RPMI7951 (cell line): ENCODE data around the gene ASTN2. TPM values are rescaled to one million over a fixed set of nuclear protein-coding genes. Genes with fewer than 3 reads are reported as not detected.
"Not testable (repeated sequence)": the region's sequence is repeated elsewhere in the genome, so short reads cannot be mapped to it uniquely, and the experiment has no call there.

Experiments
- DNase-seq: peaks from one replicate; pipeline ENCODE4 v3.0.0-alpha.2; 2012; ENCODE audit warnings: low read depth
- total RNA-seq: library from RNA; depleted of rRNA; stranded (reverse); fragments of >200 nt; shearing (Covaris generic); gene quantifications from 2 replicates; pipeline ENCODE4 v1.2.3, GENCODE V29; 2014

The ASTN2 gene
- total RNA-seq, 1 experiment from 2014 or later = 5.2 TPM

DNA sequence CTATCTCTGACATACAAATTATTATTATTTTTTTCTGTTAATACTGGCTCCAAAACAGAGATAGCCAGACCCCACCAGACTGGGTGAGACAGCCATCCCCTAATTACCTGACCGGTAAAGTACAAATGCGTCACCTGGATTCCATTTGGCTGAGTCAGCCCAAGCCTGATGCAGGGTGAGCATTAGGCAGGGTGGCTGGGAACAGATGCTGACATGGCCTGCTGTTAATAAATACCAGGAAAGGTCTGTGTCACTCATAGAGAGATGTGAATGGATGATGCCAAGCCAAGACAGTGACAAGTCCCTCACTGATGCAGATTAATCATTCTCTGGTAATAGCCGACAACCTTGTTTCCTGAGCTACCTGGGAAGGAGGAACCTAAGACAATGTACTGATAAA is 544.3 kb downstream of the ASTN2 start:
- no peak for DNase-seq

DNA sequence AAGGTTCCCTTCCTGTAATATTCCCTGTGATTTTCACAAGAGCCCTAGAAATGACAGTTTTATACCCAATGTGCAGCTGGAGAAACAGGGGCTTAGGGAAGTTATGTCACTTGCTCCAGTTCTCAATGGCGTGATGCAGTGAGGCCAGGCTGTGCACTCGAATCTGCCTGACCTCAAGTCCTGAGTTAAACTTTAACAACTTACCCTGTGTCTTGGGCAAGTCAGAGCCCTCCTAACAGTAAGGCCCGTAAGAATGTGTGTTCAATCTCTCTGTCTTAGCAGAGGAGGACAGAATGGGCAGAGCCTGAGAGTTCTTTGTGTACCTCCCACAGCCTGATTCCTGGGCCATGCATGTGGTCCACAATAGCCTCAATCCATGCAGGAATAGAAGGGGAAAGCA is 546.7 kb downstream of the ASTN2 start:
- DNase-seq = no peak

DNA sequence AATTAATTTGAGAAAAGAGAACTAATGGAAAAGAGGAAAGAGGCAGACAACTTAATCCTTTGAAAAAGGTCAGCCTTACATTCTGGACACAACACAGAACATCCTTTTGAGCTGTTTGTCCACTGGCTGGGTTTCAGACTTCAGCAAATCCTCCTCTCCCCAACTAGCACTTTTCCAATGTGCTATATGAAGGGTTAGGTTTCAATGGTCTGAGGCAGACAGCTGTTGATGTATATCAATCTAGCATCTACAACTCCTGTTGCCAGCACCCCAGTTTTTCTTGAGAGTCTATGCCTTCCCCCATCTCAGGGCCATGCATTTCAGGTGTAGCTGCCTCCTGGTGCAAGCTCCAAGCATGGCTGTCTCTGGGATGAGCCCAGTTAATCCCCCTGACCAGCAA is 553.5 kb downstream of the ASTN2 start:
- no peak for DNase-seq

DNA sequence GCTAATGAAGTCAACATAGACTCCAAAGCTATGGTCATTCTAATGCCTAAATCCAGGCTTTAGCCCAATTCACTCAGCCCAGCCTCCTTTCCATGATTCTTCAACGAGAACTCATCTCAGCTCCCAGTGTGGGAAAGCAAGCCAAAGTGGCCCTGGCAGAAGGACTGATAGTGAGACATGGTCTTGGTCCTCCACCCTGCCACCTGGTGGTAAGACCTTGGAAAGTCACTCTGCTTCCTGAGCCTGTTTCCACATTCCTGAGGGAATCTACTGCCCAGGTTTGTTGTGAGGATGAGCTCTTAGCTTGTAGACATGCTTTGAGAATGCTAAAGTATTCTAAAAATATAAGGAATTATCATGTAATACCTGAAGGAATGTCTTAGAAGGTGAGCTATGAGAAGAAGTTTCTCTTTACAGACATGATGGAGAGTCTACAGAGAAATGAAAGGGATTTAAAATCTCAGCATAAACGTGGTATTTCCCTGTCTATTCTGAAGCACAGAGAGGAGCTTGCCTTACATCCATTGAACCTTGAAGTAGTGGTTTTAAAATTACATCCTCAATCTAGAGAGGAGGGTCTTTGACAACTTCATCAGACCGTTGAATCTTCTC is 554.2 kb downstream of the ASTN2 start:
- DNase-seq = peak; percentile 35

DNA sequence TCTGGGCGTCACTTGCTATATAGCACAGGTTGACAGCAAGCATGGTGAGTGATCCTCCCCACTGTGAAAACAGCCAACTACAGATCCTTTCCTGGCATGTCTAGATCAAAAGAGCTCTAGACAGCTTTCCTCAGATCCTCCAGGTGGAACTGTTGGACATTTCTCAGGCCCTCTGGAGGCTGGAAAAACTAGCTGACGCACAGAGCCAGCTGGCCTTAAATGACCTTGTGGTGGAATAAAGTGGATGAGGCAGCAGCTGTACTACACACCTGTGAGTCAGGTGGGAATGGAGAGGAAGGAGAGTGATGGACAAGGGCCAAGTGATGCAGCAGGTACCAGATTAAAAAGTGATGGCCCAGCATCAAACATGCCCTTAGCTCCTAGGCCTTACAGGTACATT is 555.1 kb downstream of the ASTN2 start:
- DNase-seq = no peak

DNA sequence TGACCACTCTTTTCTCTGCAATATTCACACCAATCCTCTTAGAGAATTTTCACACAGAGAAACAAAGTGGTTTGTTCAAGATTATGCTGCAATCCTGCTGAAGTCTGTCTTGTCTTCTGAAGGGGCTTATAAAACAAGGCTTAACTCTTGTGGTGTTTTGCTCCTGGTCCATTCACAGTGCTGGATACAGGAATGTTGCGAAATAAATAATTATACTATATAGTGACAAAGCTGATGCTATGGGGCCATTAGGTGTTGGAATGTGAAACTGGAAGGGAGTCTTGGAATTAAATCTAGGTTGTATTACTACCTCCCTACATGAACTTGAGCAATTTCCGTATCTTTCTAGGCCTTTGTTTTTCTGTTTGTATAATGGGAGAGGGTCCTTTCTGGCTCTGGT is 557.5 kb downstream of the ASTN2 start:
- no peak for DNase-seq

DNA sequence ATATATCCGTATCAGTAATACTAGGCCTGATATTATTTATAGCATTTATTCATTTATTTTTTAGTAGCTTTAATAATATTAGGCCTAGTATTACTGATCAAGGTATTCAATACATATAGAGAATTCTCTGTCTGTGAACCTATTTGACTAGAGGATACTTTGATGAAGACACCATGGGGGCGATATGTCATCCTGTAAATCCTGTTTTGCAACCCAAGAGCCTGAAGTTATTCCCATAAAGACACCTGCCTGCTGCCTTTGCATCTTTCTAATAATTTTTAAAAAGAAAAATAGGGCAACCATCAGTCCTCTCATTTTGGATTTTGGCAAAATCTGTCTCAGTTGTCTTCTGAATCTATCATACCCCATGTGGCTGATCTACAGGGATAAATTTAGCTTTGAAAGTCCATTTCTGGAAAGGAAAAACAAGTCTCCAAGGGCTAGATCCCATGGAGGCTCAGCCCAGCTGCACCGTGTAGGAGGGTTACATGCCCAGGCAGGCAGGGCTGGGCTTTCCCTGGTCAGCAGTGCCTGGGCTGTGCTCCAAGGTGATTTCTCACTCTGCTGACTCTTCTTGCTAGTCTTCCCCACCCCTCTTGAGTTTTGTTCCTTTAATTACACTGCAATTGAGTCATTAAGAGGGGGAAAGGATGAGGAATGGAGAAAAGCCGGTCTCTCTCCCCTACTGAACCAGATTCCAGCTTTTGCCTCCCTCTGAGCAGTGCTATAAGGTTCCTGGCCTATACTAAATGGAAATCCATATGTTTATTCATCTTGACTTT is 558.8 kb downstream of the ASTN2 start:
- no peak for DNase-seq

DNA sequence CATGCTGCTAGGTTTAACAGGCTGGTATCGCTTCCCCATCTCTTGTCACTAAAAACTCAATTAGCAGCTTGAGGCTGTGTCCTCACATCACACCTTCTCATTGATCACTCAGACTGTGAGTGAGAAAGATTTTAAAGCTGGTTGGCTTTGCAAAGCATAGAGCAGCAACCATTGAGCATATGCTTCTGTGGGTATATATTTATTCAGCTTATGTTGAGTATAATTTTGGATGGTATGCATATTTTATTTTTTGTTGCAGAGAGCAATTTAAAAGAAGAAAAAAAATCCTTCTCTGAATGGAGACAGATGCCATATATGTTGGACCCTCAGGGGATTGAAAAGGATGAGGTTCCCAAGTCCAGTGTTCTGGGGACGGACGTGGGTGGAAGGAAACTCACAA is 565.1 kb downstream of the ASTN2 start:
- DNase-seq = no peak

DNA sequence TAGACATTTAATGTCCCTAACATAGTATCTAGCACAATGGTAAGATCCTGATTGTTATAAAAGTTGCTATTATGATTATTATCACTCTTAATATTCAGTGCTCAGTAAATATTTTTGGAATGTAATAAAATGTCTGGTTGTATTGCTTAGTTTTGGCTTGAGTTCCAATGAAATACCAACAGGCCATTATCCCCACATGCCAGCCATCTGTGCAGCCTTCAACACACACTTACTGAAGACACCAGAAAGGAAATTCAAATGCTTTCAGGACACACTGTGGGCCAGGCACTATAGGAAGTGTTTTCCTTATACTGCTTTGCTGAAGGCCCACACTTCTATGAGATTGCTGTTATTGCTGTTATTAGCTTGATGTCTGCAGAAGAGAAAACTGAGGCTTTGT is 570.2 kb downstream of the ASTN2 start:
- no peak for DNase-seq

DNA sequence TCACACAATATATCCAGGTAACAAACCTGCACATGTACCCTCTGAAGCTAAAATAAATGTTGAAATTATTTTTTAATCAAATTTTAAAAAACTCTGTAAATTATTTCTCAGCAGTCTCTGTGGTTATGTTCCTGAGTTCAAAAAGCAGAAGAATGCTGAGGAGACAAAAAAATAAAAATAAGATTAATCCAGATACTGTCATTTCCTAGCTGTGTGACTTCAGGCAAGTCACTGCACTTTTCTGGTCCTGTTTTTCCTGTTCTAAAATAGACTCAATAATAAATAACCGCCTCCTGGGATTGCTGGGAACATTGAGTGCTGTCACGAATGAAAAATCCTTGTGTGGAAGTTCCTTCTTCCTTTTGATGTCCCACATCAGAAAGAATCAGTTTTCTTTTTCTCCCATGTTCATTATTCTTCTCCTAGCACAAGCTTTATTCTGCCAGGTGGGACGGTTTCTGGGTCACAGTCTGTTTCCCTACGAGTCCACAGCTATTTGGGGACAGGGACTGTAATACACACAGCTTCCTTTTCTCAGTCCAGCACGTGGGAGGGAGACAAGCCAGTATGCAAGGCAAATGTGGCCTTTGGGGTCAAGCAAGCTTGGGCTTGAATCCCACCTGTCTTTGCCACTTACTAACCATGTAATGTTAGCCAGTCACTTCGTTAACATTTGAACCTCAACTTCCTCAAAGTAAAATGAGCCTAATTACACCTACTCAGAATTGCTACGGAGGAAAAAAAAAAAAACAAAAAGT is 570.8 kb downstream of the ASTN2 start:
- DNase-seq = no peak

DNA sequence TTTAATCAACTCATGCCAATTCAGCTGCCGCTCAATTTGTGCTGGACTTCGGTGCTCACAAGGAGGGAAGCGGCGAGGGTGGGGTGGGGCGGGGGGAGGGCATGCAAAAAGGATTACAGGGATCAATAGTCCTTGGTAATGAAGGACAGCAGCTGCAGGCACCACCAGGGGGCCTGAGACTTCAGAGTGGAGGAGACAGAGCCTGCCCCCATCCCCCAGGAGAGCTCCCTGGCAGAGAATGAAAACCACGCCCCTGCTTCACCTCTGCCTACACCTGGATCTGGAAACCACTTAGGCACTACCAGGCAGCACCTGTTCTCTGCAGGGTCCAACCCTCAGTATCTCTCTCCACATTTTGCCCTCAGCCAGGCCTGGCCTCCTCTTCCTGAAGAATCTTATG is 572.2 kb downstream of the ASTN2 start:
- DNase-seq = no peak

DNA sequence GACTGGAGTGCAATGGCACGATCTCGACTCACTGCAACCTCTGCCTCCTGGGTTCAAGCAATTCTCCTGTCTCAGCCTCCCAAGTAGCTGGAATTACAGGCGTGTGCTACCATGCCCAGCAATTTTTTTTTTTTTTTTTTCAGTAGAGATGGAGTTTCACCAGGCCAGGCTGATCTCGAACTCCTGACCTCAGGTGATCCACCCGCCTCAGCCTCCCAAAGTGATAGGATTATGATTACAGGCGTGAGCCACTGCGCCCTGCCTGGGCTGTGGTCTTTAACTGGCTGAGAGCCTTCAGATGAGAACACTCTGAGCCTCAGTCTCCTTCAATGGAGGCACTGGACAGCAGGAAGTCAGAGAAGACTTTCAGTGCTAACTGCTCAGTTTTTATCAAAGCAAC is 576.4 kb downstream of the ASTN2 start:
- not testable (repeated sequence) for DNase-seq

DNA sequence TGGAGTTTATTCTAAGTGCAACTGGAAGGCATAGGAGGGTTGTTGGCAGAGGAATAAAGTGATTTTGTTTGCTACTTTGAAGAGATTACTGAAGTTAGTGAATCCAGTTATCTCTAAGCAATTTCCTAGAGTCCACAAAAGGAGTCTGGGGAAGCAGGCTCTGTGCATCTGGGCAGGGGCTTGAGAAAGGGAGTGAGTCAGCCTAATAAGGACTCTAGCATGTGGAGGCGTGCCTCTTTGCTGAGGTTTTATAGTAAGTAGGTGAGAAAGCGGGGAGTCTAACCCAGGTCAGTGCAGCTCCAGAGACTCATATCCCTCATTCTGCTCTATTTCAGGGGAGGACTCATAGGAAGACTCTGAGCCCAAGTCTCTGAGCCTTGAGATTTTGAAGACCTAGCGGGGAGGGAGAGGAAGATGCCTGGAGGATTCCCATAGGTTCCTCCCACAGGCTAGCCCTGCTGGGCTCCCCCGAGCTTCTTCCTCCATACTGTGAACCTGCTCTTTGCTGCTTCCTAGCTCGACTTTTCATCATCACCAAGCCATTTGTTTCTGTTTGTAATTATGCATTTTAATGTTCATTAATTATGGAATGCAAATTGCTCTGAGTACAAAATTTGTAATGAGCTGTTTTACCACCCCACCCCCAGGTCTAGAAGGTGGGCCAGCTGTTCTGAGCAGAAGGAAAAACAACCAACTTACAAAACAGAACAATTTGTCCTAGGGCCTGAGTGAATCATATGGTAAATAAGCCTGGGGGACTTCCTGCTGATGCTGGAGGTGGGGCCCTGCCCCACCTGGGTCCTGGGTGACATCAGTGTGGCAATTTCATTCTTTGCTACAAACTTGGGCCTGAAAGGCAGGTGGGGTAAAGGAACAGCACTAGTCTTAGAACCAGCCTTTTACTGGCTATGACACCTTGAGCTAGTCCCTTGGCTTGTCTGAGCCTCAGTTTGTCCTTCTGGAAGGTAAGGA is 577.6 kb downstream of the ASTN2 start:
- DNase-seq = no peak

DNA sequence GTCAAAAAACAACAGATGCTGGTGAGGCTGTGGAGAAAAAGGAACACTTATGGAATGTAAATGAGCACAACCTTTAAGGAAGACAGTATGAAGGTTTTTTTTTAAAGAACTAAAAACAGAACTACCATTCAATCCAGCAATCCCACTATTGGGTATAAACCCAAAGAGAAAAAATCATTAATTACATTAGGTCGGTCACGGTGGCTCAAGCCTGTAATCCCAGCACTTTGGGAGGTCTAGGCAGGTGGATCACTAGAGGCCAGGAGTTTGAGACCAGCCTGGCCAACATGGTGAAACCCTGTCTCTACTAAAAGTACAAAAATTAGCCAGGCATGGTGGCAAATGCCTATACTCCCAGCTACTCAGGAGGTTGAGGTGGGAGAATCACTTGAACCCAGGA is 584.5 kb downstream of the ASTN2 start:
- not testable (repeated sequence) for DNase-seq

DNA sequence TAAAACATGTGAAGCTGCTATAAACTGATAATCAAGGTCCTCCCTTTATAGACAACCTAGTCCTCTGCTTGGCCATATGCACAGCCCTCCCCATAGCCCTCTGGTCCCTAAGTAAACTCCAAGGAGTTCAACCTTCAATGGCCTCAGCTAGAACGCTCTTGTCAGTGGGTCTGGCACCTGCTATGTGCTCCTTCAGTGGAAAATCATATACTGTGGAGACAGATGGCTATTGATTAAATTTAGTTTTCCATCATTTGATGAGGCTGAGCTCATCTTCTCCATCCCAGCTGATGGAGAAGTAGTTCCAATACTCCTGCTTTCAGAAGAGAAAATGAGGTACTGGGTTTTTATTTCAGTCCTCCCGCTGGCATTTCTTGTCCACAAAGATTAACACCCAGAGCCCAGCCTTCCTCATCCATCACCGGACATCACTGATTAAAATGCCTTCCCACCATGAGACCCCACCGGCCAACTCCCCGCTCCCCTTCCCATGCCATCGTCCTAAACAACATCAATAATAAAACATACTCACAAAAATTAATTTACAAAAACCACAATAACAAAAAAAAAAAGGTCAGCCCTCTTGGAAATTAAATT is 593.1 kb downstream of the ASTN2 start:
- no peak for DNase-seq

DNA sequence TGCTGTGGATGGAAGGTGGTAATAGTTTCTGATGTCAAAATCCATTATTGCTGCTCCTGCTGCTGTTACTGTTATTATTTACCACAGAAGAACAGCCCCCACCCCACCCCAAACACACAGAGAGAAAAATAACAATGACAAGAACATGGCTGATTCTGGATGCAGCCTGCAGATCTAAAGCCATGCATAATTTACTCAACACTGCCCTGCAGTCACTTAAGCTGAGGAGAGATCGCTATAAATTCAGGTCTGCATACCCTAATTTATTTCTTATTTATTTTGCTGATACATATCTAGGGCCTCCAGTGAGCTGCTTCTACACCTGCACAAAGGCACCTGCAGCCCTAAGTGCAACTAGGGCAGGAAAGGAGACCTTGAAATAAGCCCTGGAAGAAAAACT is 595.7 kb downstream of the ASTN2 start:
- no peak for DNase-seq

DNA sequence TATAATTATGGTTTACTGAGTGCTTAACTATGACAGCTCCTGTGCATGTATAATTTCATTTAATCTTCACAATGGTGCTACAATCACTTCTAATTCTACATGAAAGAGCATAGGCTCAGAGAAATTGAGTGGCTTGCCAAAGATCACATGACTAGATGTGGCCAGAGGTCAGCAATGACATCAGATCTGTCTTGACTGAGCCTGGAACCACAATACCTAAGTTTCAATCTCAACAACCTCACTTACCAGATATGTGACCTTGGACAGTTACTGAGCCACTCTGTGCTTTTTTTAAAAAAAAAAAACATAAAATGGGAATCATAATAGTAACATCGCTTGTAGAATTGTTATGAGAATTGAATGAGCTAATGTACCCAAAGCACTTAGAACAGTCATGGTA is 597.1 kb downstream of the ASTN2 start:
- DNase-seq = no peak

DNA sequence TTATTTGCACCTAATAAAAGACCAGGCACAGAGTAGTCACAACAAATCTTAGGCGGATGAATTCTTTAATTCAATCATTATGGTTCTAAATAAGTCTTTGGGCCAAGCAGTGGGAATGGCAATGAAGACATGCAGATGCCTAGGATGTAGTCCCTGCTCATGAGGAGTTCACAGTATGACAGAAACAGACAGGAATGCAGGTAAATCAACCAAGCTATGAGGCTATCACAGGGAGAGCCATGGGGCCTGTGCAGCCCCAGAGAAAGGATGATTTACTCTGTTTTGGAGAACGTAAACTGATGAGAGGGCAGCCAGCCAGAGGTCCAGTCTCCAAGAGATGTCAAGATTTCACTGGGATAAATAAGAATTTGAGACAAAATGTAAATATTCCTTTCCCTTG is 598.4 kb downstream of the ASTN2 start:
- DNase-seq = no peak

DNA sequence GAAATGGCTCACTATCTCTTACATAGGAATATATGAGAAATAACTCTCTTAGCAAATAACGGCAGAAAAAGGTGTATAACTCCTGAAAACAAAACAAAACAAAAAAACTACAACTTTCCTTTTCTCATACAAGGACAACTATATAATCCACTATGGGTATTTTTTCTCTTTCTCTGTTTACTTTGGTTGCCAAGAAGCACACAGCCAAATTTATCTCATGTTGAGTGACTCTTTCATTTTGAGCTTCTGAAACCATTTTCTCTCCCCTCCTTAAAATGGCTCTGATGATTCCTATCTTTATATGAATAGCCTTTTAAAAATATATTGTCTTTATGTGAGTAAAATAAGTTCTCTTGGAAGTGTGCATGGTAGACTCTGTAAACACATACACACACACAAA is 599.0 kb downstream of the ASTN2 start:
- no peak for DNase-seq

DNA sequence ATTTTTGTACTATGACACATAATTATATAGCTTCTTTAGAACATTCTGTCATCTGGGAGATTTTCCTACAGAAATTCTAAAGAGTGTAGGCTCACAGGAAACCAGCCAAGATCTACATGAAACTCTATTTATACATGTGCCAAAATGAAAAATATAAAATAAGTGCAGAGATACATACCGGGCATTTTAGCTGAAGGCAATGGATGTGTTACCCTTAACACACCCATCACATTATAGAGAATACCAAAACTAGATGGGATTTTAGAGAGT is 601.9 kb downstream of the ASTN2 start:
- DNase-seq = no peak

DNA sequence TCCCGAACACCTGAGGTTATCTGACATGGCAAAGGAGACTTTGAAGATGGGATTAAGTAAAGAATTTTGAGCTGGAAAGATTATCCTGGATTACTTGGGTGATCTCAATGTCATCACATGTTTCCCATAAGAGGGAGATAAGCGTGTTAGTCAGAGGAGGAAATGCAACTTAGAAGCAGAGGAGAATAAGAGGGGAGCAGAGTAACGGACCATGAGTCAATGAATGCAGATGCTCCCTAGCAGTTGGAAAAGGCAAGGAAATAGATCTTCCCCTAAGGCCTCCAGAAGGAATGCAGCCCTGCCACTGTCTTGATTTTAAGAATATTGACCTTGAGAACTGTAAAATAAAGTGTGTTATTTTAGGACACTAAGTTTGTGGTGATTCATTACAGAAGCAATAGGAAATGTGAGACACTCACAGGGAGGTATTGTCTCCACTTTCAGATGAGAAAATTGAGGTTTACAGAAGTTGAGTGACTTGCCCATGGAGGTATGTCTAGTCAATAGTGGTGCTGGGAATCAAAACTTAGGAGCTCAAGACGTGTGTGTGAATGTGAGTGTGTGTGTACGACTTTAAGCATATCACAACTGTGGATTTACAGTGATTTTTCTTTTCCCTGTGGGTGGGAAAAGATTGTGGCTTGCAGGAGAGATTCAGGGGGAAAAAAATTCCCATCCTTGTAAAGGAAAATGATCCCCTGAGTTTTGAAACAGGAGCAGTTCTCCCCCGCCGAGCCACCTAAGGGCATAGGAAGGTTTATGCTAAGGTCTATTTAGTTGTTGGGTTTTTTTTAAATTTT is 602.4 kb downstream of the ASTN2 start:
- DNase-seq = no peak
